Measurements from ENCODE around the gene RHOJ. TPM values are rescaled to one million over a fixed set of nuclear protein-coding genes. Genes with fewer than 3 reads are reported as not detected.

RHOJ gene
- total and polyA plus RNA-seq, 2 of the 4 experiments (the other 2 are of a cell fraction), result 9.5 to 33.9 TPM

DNA sequence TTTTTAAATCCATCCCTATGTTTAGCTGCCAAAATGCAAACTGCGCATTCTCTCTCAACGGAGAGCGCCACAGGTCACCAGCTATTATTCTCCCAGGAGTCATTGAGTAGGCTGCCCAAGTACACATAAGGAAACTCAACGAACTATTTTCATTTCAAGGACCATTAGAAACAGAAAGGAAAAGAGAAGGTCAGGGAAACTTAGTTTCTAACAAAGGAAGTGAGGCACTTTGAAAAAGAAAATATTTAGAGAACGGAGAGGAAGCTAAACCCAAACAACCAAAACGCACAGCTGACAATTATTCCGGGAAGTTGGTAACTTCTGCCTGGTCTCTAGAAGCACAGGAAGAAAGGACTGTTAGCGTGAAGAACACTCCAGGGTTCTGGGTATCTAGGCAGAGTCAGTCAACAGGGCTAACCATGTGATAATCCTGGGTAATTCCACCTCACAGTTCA, 91.0 kb downstream of the RHOJ start:
- POLR2A ChIA-PET (ENCODE audit: unreplicated experiment), result no interaction called here
- no peak overlapping the region for H4K8ac ChIP-seq (ENCODE audit: low read depth in 2 of 2, low read length in 2 of 2)
- TF ChIP-seq MXI1 (IDR thresholded peaks at IDR 0.05; ENCODE audit: borderline replicate concordance, low read depth, low read length) (no peak), FOS (IDR thresholded peaks at IDR 0.05; ENCODE audit: low read depth, low read length) (no peak), CHD1 (IDR thresholded peaks at IDR 0.05; ENCODE audit: low read depth, low read length) (no peak), POLR2A (IDR thresholded peaks at IDR 0.05; ENCODE audit: low read depth, low read length) (no peak), BHLHE40 (IDR thresholded peaks at IDR 0.05; ENCODE audit: low read depth, low read length) (no peak), RAD21 (IDR thresholded peaks at IDR 0.05; ENCODE audit: low read length) (no peak), NFE2L2 (IDR thresholded peaks at IDR 0.05; ENCODE audit: low read depth, low read length) (no peak), MAFK (IDR thresholded peaks at IDR 0.05; ENCODE audit: low read depth, low read length) (no peak), CEBPB (IDR thresholded peaks at IDR 0.05; ENCODE audit: low read depth, low read length) (no peak), RCOR1 (IDR thresholded peaks at IDR 0.05; ENCODE audit: insufficient replicate concordance, low read length) (no peak), SMC3 (IDR thresholded peaks at IDR 0.05; ENCODE audit: low read depth, low read length) (no peak), MAZ (IDR thresholded peaks at IDR 0.05; ENCODE audit: borderline replicate concordance, low read depth, low read length) (no peak)
- TF ChIP-seq, protein P1, sequence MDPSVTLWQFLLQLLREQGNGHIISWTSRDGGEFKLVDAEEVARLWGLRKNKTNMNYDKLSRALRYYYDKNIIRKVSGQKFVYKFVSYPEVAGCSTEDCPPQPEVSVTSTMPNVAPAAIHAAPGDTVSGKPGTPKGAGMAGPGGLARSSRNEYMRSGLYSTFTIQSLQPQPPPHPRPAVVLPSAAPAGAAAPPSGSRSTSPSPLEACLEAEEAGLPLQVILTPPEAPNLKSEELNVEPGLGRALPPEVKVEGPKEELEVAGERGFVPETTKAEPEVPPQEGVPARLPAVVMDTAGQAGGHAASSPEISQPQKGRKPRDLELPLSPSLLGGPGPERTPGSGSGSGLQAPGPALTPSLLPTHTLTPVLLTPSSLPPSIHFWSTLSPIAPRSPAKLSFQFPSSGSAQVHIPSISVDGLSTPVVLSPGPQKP (IDR thresholded peaks at IDR 0.05; ENCODE audit: borderline replicate concordance, low read depth, low read length), result no peak
- TF ChIP-seq, protein P2, sequence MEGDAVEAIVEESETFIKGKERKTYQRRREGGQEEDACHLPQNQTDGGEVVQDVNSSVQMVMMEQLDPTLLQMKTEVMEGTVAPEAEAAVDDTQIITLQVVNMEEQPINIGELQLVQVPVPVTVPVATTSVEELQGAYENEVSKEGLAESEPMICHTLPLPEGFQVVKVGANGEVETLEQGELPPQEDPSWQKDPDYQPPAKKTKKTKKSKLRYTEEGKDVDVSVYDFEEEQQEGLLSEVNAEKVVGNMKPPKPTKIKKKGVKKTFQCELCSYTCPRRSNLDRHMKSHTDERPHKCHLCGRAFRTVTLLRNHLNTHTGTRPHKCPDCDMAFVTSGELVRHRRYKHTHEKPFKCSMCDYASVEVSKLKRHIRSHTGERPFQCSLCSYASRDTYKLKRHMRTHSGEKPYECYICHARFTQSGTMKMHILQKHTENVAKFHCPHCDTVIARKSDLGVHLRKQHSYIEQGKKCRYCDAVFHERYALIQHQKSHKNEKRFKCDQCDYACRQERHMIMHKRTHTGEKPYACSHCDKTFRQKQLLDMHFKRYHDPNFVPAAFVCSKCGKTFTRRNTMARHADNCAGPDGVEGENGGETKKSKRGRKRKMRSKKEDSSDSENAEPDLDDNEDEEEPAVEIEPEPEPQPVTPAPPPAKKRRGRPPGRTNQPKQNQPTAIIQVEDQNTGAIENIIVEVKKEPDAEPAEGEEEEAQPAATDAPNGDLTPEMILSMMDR (conservative IDR thresholded peaks at IDR 0.05; ENCODE audit: low read depth, low read length), result no peak
- H3K4me3 ChIP-seq (ENCODE audit: insufficient read depth, low read depth, low read length), result no peak overlapping the region
- H2BK120ac ChIP-seq (ENCODE audit: low read depth, low read length), result no peak overlapping the region
- H4K91ac ChIP-seq (ENCODE audit: insufficient read depth, low read depth, low read length), result no peak overlapping the region
- no peak for DNase-seq
- H3K4me2 ChIP-seq (ENCODE audit: low read depth, low read length), result no peak overlapping the region
- H2AFZ ChIP-seq (replicated peaks; ENCODE audit: low read length, poor library complexity), result no peak overlapping the region
- no peaks in the 10 kb centered on the region for H3K79me1 ChIP-seq (ENCODE audit: low read depth in 1 of 2, low read length in 2 of 2)
- no peak overlapping the region for H2AK5ac ChIP-seq (ENCODE audit: low read depth, low read length)
- in situ Hi-C loops (cut with MboI; ENCODE audit: low sequenced_read_pairs), result no loop called here
- H3K9me1 ChIP-seq (ENCODE audit: insufficient read depth, low read length), result no peaks in the 10 kb centered on the region
- 60% methylated on average over 1 of the region's 8 CpGs; no CpG with 5 or more reads in 1 of the 2 experiments for WGBS, 2 experiments (ENCODE audit: extremely low coverage in 2 of 2, insufficient read length in 1 of 2)
- peaks cover 4% of the 10 kb centered on the region; the same call in 1 of the 2 replicates for H3K36me3 ChIP-seq (ENCODE audit: control insufficient read depth, insufficient read depth, low read length)
- H3K14ac ChIP-seq (replicated peaks; ENCODE audit: low read depth, low read length), result no peak overlapping the region
- no peak overlapping the region for H3K27ac ChIP-seq (ENCODE audit: insufficient read depth, low read length)
- no peak overlapping the region for H3K18ac ChIP-seq (ENCODE audit: low read depth, low read length)
- H3K56ac ChIP-seq (ENCODE audit: extremely low read depth, insufficient read depth, low read length), result no peak overlapping the region
- no peak overlapping the region for H2AK9ac ChIP-seq (replicated peaks; ENCODE audit: low read depth, low read length, poor library complexity)
- no peaks in the 10 kb centered on the region for H3K9me3 ChIP-seq (ENCODE audit: control insufficient read depth, insufficient read depth, low read length)
- ATAC-seq (ENCODE audit: low read depth), result no peak
- H4K20me1 ChIP-seq (ENCODE audit: insufficient read depth, low read length), result no peaks in the 10 kb centered on the region
- no peaks in the 10 kb centered on the region for H3K27me3 ChIP-seq (ENCODE audit: control insufficient read depth, insufficient read depth, low read length)
- CTCF ChIA-PET, result interaction anchor here (0.6 kb wide), 1 partner anchor 8 kb away, joined by 6 read pairs; no protein-coding TSS in a partner anchor
- no TSS peak for BruUV-seq (replicated peaks)
- dilution Hi-C loops (cut with HindIII; ENCODE audit: low sequenced_read_pairs, unreplicated experiment), result no loop called here
- no peak overlapping the region for H2BK20ac ChIP-seq (ENCODE audit: low read depth, low read length)
- H3K23ac ChIP-seq (ENCODE audit: low read depth, low read length), result no peak overlapping the region
- H3K4me1 ChIP-seq (ENCODE audit: control insufficient read depth, insufficient read depth, low read length), result no peaks in the 10 kb centered on the region
- no peak overlapping the region for H2BK15ac ChIP-seq (ENCODE audit: low read depth, low read length)
- no peak overlapping the region for H3K4ac ChIP-seq (ENCODE audit: low read depth, low read length)
- no peak overlapping the region for H3K9ac ChIP-seq (ENCODE audit: low read depth, low read length)
- no peak overlapping the region for H4K5ac ChIP-seq (ENCODE audit: low read depth, low read length)
- intact Hi-C loops (cut with micrococcal nuclease), result no loop called here
- H2BK5ac ChIP-seq (ENCODE audit: low read depth, low read length, poor library complexity, severe bottlenecking), result no peak overlapping the region

Data from IMR-90 (cell line).